ENCODE data around the gene COP1. TPM values are rescaled to one million over a fixed set of nuclear protein-coding genes. Genes with fewer than 3 reads are reported as not detected.

Gene COP1
- total RNA-seq, 4 donors from 2014 or later: 32.5 to 60.1 (median 35.7) TPM

DNA sequence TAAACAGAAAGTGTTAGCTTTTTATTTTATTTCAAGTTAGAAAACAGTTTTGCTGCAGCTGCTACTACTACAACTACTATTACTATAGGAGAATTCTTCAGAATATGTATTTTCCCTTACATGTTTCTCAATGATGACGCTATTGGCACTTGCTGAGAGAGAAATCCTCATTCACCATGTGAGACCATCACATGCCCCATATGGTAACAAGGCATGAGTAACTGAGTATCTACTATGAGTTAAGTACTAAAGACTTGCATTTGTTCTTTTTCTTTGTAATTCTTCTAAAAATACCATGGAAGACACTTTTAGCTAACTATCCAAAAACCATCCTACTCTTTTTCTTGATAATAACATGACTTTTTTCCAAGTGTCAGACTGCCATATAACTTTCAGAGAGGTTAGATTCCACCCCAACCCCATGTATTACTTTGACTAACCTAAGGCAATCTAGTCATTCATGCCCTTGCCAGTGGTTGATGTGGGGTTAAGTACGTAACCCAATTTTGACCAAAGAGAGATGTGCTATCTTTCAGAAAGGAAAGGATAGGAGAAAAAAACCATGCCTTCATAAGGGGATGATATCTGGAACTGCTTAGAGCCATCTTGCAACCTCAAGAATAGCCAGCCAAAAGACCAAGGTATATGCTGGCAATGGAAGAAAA is 42.9 kb downstream of the COP1 start:
- peaks cover 0 to 58% (median 0%) of the 10 kb centered on the region in 3 donors for H3K36me3 ChIP-seq
- intact Hi-C loops (cut with DNase I): no loop called here
- no peak for DNase-seq
- no peaks in the 10 kb centered on the region for H3K4me1 ChIP-seq
- 97 to 100% methylated on average over 2 of the region's 2 CpGs for WGBS, 2 donors
- H3K4me3 ChIP-seq: no peak overlapping the region
- TF ChIP-seq POLR2A (IDR thresholded peaks at IDR 0.05): no peak
- TF ChIP-seq, protein P1, sequence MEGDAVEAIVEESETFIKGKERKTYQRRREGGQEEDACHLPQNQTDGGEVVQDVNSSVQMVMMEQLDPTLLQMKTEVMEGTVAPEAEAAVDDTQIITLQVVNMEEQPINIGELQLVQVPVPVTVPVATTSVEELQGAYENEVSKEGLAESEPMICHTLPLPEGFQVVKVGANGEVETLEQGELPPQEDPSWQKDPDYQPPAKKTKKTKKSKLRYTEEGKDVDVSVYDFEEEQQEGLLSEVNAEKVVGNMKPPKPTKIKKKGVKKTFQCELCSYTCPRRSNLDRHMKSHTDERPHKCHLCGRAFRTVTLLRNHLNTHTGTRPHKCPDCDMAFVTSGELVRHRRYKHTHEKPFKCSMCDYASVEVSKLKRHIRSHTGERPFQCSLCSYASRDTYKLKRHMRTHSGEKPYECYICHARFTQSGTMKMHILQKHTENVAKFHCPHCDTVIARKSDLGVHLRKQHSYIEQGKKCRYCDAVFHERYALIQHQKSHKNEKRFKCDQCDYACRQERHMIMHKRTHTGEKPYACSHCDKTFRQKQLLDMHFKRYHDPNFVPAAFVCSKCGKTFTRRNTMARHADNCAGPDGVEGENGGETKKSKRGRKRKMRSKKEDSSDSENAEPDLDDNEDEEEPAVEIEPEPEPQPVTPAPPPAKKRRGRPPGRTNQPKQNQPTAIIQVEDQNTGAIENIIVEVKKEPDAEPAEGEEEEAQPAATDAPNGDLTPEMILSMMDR (IDR thresholded peaks at IDR 0.05): no peak
- H3K27me3 ChIP-seq: no peaks in the 10 kb centered on the region
- no peaks in the 10 kb centered on the region for H3K9me3 ChIP-seq
- H3K27ac ChIP-seq: no peak overlapping the region

DNA sequence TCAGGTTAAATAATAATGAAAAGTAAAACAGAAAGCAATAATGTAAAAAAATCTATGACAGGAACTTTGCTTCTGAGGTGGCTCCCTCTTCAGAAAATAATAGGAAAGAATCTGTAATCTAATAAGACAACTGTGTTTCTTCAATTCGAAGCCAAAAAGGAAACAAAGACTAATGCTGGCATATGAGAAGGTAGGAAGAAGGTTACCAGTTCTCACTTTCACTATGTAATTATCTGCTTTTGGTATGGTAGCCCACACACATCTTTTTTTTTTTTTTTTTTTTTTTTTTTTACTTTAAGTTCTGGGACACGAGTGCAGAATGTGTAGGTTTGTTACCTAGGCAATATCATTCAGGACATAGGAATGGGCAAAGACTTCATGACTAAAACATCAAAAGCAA is 47.1 kb downstream of the COP1 start:
- no peaks in the 10 kb centered on the region for H3K27me3 ChIP-seq
- no peak overlapping the region for H3K27ac ChIP-seq
- H3K4me3 ChIP-seq: no peak overlapping the region
- peaks cover 0 to 72% (median 0%) of the 10 kb centered on the region in 3 donors for H3K36me3 ChIP-seq
- 40 to 66% methylated on average over 2 of the region's 2 CpGs for WGBS, 2 donors
- intact Hi-C loops (cut with DNase I): no loop called here
- no peak for DNase-seq
- no peaks in the 10 kb centered on the region for H3K4me1 ChIP-seq
- TF ChIP-seq, protein P1 (IDR thresholded peaks at IDR 0.05): no peak
- TF ChIP-seq POLR2A (IDR thresholded peaks at IDR 0.05): no peak
- peaks cover 0 to 21% (median 0%) of the 10 kb centered on the region in 3 donors for H3K9me3 ChIP-seq

DNA sequence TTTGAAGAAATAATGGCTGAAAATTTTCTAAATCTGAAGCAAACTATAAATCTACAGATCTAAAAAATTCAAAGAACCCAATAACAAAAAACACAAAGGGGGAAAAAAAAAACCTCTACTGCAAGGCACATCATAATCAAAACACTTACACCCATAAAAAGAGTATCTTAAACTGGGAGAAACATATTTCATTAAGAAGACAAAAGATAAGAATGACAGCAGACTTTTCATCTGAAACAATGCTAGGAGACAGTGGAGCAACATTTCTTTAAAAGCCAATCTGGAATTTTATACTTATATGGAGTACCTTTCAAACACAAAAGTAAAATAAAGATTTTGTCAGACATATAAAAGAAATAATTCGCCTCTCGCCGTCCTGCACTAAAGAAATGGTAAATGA is 49.1 kb downstream of the COP1 start:
- H3K9me3 ChIP-seq: peaks cover 0 to 21% (median 0%) of the 10 kb centered on the region in 3 donors
- H3K27ac ChIP-seq: no peak overlapping the region
- peaks cover 0 to 86% (median 4%) of the 10 kb centered on the region in 3 donors for H3K36me3 ChIP-seq
- H3K27me3 ChIP-seq: no peaks in the 10 kb centered on the region
- TF ChIP-seq POLR2A (IDR thresholded peaks at IDR 0.05): no peak
- TF ChIP-seq, protein P1 (IDR thresholded peaks at IDR 0.05): no peak
- no peak overlapping the region for H3K4me3 ChIP-seq
- WGBS, 2 donors: 96 to 100% methylated on average over 3 of the region's 3 CpGs
- intact Hi-C loops (cut with DNase I): no loop called here
- DNase-seq: no peak
- H3K4me1 ChIP-seq: no peaks in the 10 kb centered on the region

DNA sequence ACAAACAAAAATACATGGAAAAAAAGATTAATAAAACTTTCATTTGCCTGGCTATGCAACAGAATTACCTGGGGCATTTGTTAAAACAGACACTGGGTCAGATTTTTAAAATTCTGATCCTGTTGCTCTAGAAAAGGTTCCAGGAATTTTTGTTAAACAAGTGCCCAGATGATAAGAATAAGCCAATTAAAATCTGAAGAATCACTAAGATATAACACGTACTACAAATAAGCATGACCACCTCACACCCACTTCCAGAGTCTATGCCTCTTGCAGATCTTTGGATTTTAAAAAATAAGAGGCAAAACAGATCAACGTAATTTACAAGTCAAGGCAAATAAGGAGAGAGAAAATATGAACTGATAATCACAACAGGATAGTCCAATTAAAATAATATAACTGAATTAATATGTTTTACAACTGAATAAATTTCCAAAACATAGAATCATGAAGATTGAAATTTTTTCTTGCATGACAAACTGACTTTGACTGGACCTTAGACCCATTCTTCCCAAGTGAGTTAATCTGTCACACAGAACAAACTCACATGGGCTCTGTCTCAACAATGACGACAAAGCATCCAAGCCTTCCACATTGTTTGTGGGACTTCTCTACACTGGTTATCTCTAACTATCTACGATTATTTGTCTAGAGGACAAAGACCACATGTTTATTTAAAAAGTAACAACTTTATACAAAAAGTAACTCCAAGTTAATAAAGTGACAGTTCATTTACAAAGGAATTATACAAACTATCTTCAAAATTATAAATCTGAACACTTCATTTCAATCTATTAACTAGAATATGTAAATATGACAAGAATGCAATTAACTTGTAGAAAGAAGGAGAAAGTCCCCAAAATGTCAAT is 56.9 kb downstream of the COP1 start:
- Histone ChIP-seq H3K9me3 (no peaks in the 10 kb centered on the region), H3K27me3 (no peaks in the 10 kb centered on the region), H3K4me1 (no peaks in the 10 kb centered on the region), H3K4me3 (no peak overlapping the region), H3K36me3 (peaks cover 0 to 49% (median 4%) of the 10 kb centered on the region in 3 donors), H3K27ac (no peak overlapping the region)
- no peak for DNase-seq
- intact Hi-C loops (cut with DNase I): no loop called here
- 61 to 64% methylated on average over 4 of the region's 4 CpGs for WGBS, 2 donors
- TF ChIP-seq POLR2A (IDR thresholded peaks at IDR 0.05): no peak
- TF ChIP-seq, protein P1 (IDR thresholded peaks at IDR 0.05): no peak

DNA sequence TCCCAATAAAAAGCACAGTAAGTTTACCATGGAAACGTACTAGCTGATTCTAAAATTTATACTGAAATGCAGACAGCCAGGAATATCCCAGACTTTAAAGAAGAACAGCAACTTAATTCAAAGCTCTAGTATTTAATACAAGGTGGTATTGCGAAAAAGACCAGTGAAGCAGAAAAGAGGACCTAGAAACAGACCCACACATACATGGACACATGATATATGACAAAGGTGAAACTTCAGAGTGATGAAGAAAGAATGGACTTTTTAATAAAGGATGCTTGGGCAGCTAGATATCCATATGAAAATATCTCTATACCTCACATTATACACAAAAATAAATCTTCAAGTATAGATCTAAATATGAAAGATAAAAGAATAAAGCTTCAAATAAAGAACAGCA is 62.6 kb downstream of the COP1 start:
- H3K9me3 ChIP-seq: no peaks in the 10 kb centered on the region
- intact Hi-C loops (cut with DNase I): no loop called here
- H3K27ac ChIP-seq: no peak overlapping the region
- no peaks in the 10 kb centered on the region for H3K27me3 ChIP-seq
- no peak for DNase-seq
- no peaks in the 10 kb centered on the region for H3K4me1 ChIP-seq
- no peak overlapping the region for H3K4me3 ChIP-seq
- 95 to 100% methylated on average over 2 of the region's 2 CpGs for WGBS, 2 donors
- no peak for TF ChIP-seq POLR2A (IDR thresholded peaks at IDR 0.05)
- TF ChIP-seq, protein P1 (IDR thresholded peaks at IDR 0.05): no peak
- H3K36me3 ChIP-seq: peaks cover 0 to 39% (median 0%) of the 10 kb centered on the region in 3 donors

Data from esophagus squamous epithelium (tissue), 5 donors.